Lower lobe of right lung (tissue), 2 donors: ENCODE results near the gene ZNF567. TPM values are rescaled to one million over a fixed set of nuclear protein-coding genes. Genes with fewer than 3 reads are reported as not detected.
"Not testable (repeated sequence)": the region's sequence is repeated elsewhere in the genome, so short reads cannot be mapped to it uniquely, and the experiment has no call there.

Source experiments
- ATAC-seq, 2 donors: fragments of 200-7000 bp; cut with Tn5 transposase; one replicate each; pipeline ENCODE4 v1.9.1; 2020 to 2022; ENCODE audit warnings: mild to moderate bottlenecking in 2 of 2, moderate library complexity in 2 of 2
- DNase-seq: peaks from one replicate; pipeline ENCODE4 v3.0.0-alpha.2; 2020
- H3K27ac ChIP-seq: fragments of 200-600 bp; one replicate; pipeline ENCODE4 v1.8.0; 2022
- H3K27me3 ChIP-seq: fragments of 200-600 bp; one replicate; pipeline ENCODE4 v1.8.0; 2022; ENCODE audit warnings: low read depth
- H3K36me3 ChIP-seq: fragments of 200-600 bp; one replicate; pipeline ENCODE4 v1.8.0; 2022; ENCODE audit warnings: mild to moderate bottlenecking
- H3K4me1 ChIP-seq: fragments of 200-600 bp; one replicate; pipeline ENCODE4 v1.8.0; 2022
- H3K4me3 ChIP-seq: fragments of 200-600 bp; one replicate; pipeline ENCODE4 v1.8.0; 2022; ENCODE audit warnings: mild to moderate bottlenecking
- H3K9me3 ChIP-seq: fragments of 200-600 bp; one replicate; pipeline ENCODE4 v1.8.0; 2022
- CTCF ChIP-seq: fragments of 200-600 bp; IDR thresholded peaks from one replicate; pipeline ENCODE4 v1.8.0; 2022; ENCODE audit warnings: antibody characterized with exemption, mild to moderate bottlenecking
- intact Hi-C: fragments of 100-400 bp; cut with DNase I; formaldehyde crosslinking; loops from one replicate; pipeline ENCODE4 v1.11.0; 2022
- total RNA-seq: library from RNA; stranded (reverse); fragmentation: NEBNext Ultra II Directional; extraction: Animal tissue kit (Norgen Biotek cat#: 25700); gene quantifications from one replicate; pipeline ENCODE4 v1.2.1, GENCODE V29; 2021
- donor health status: DM: no; HTN: yes; CAD: no; lungs with severe emphysema.

Gene ZNF567
- total RNA-seq, 1 donor from 2014 or later: 6.1 TPM

- Histone ChIP-seq H3K36me3 (peaks cover 10% of the 10 kb centered on the region), H3K27me3 (no peaks in the 10 kb centered on the region), H3K4me1 (no peaks in the 10 kb centered on the region), H3K9me3 (peaks cover 100% of the 10 kb centered on the region), H3K27ac (no peak overlapping the region), H3K4me3 (no peak overlapping the region)
- ATAC-seq (no peak), DNase-seq (no peak)
- no peak for TF ChIP-seq CTCF
- intact Hi-C loops: no loop called here
Measured at GRCh38 chr19:36745870-36746269, 58.5 kb downstream of the ZNF567 start.

GRCh38 chr19:36747750-36748149, 60.3 kb downstream of the ZNF567 start:
- H3K9me3 ChIP-seq: peaks cover 98% of the 10 kb centered on the region
- ATAC-seq (no peak), DNase-seq (no peak)
- peaks cover 10% of the 10 kb centered on the region for H3K36me3 ChIP-seq
- intact Hi-C loops: no loop called here
- H3K27ac ChIP-seq: no peak overlapping the region
- H3K27me3 ChIP-seq: no peaks in the 10 kb centered on the region
- no peak for TF ChIP-seq CTCF
- no peaks in the 10 kb centered on the region for H3K4me1 ChIP-seq
- H3K4me3 ChIP-seq: no peak overlapping the region

GRCh38 chr19:36748431-36749275, 61.2 kb downstream of the ZNF567 start:
- no peak for TF ChIP-seq CTCF

GRCh38 chr19:36749613-36750012, 62.2 kb downstream of the ZNF567 start:
- H3K27ac ChIP-seq, H3K4me3 ChIP-seq, H3K4me1 ChIP-seq, DNase-seq, intact Hi-C loops, H3K27me3 ChIP-seq, ATAC-seq: not testable (repeated sequence)
- H3K36me3 ChIP-seq: peaks cover 10% of the 10 kb centered on the region
- H3K9me3 ChIP-seq: peaks cover 98% of the 10 kb centered on the region

More at GRCh38 chr19:36748431-36749275, 61.2 kb downstream of the ZNF567 start:
- ATAC-seq (no peak), DNase-seq (no peak)
- intact Hi-C loops: no loop called here
- Histone ChIP-seq H3K36me3 (peaks cover 10% of the 10 kb centered on the region), H3K9me3 (peaks cover 98% of the 10 kb centered on the region), H3K4me1 (no peaks in the 10 kb centered on the region), H3K4me3 (no peak overlapping the region), H3K27ac (no peak overlapping the region), H3K27me3 (no peaks in the 10 kb centered on the region)

- Histone ChIP-seq H3K27ac (no peak overlapping the region), H3K9me3 (peaks cover 98% of the 10 kb centered on the region), H3K4me1 (no peaks in the 10 kb centered on the region), H3K36me3 (peaks cover 10% of the 10 kb centered on the region), H3K4me3 (no peak overlapping the region), H3K27me3 (no peaks in the 10 kb centered on the region)
- DNase-seq: no peak
- no peak for TF ChIP-seq CTCF
- ATAC-seq: no peak
- intact Hi-C loops: no loop called here
Measured at GRCh38 chr19:36750066-36750691, 62.8 kb downstream of the ZNF567 start.

Other genes with a start within 250 kb of the ZNF567 start
- gene ZNF566, start 198.1 kb upstream of the ZNF567 start, total RNA-seq: 11.3 TPM
- gene ZNF260, start 159.3 kb upstream of the ZNF567 start, total RNA-seq: 12.5 TPM
- gene ZNF529, start 114.3 kb upstream of the ZNF567 start, total RNA-seq: 10.6 TPM
- 5.2 TPM for gene ZNF382, start 82.3 kb upstream of the ZNF567 start, total RNA-seq
- 7.5 TPM for gene ZNF461, start 20.8 kb upstream of the ZNF567 start, total RNA-seq
- gene ZNF850, start 85.2 kb downstream of the ZNF567 start, total RNA-seq: 3.3 TPM
- 7.6 TPM for gene ZNF790, start 150.8 kb downstream of the ZNF567 start, total RNA-seq
- gene ZNF345, start 163.3 kb downstream of the ZNF567 start, total RNA-seq: 7.0 TPM
- 2.6 TPM for gene ZNF829, start 228.7 kb downstream of the ZNF567 start, total RNA-seq
- gene ZNF568, start 228.7 kb downstream of the ZNF567 start, total RNA-seq: 10.9 TPM